Measurements from ENCODE around the gene TOX2. TPM values are rescaled to one million over a fixed set of nuclear protein-coding genes. Genes with fewer than 3 reads are reported as not detected.

The TOX2 gene
- total and polyA plus RNA-seq, 2 of the 8 experiments (the other 6 are each of a cell fraction or from before 2014, with no cell fraction given) = 1.8 to 3.4 TPM

DNA sequence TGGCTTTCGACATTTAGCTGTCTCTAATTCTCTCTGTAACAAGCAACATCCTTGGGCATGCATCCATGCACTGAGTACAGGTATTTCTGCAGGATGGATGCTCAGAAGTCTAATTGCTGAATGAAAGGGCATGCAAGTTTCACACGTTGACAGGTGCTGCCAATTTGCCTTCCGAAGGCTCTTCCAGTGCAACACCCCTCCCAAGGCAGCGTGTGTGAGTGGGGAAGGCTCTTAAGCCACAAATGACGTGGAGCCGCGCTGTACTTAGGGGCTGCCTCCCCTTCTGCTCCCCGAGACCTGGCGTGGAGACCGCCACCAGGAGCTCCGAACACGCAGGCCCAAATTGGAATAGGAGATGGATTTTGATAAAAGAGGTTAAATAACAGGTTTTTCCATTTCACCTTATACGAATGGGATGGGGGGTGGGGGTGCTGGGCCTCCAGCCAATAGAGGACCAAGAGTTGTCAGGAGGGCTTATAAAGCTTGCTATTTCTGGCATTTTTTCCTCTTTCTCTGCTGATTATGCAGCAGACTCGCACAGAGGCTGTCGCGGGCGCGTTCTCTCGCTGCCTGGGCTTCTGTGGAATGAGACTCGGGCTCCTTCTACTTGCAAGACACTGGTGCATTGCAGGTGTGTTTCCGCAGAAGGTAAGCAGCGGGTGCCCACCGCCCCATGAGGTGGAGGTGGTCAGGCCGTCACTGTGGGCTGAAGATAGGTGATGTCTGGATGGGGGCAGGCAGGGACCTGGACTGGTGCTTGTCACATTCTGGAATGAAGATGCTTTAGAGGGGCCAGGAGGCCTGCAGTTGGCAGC, 30.9 kb downstream of the TOX2 start:
- Histone ChIP-seq H3K79me1 (ENCODE audit: low read depth, low read length) (no peaks in the 10 kb centered on the region), H3K4me1 (replicated peaks in 1 of 4; ENCODE audit: control insufficient read depth in 3 of 4, insufficient read depth in 4 of 4, low read length in 3 of 4) (peaks cover 0 to 3% (median 0%) of the 10 kb centered on the region in 4 experiments; a peak in 4 of 7 replicates), H2BK12ac (ENCODE audit: low read depth, low read length) (no peak overlapping the region), H3K56ac (replicated peaks; ENCODE audit: insufficient read length, low read depth, low read length) (no peak overlapping the region), H2BK15ac (ENCODE audit: low read length) (no peak overlapping the region), H3K4ac (replicated peaks; ENCODE audit: insufficient read length, low read depth, low read length) (no peak overlapping the region), H2BK20ac (ENCODE audit: low read length) (no peak overlapping the region), H3K27me3 (replicated peaks in 1 of 4; ENCODE audit: control insufficient read depth in 3 of 4, extremely low read depth in 1 of 4, insufficient read depth in 3 of 4, low read length in 3 of 4) (no peaks in the 10 kb centered on the region; a peak in 1 of 7 replicates), H3K23me2 (ENCODE audit: low read depth, low read length) (no peaks in the 10 kb centered on the region), H3K18ac (ENCODE audit: extremely low read depth, low read length) (no peak overlapping the region), H3K9me3 (ENCODE audit: insufficient read depth in 2 of 2, low read depth in 1 of 2, low read length in 1 of 2) (no peaks in the 10 kb centered on the region), H2AFZ (ENCODE audit: low read length) (no peak overlapping the region), H3K79me2 (ENCODE audit: control insufficient read depth in 1 of 2, insufficient read depth in 2 of 2, low read length in 2 of 2) (no peaks in the 10 kb centered on the region), H3K4me2 (ENCODE audit: insufficient read depth in 1 of 2, low read depth in 2 of 2, low read length in 2 of 2) (no peak overlapping the region), H4K8ac (ENCODE audit: extremely low read depth, insufficient read depth, low read length) (no peak overlapping the region), H3K36me3 (ENCODE audit: control insufficient read depth in 2 of 4, insufficient read depth in 4 of 4, low read length in 3 of 4) (no peaks in the 10 kb centered on the region), H4K5ac (ENCODE audit: insufficient read length, low read depth, low read length) (no peak overlapping the region), H3K4me3 (ENCODE audit: extremely low read depth in 1 of 4, insufficient read depth in 2 of 4, low read depth in 3 of 4, low read length in 4 of 4) (no peak overlapping the region), H3K14ac (ENCODE audit: insufficient read length) (no peak overlapping the region), H2BK120ac (replicated peaks; ENCODE audit: low read depth, low read length) (no peak overlapping the region), H3K23ac (ENCODE audit: insufficient read length) (no peak overlapping the region), H4K91ac (replicated peaks; ENCODE audit: insufficient read length, low read length) (no peak overlapping the region), H2AK5ac (ENCODE audit: low read depth, low read length) (no peak overlapping the region), H3K9ac (replicated peaks in 1 of 4; ENCODE audit: extremely low read depth in 1 of 4, low read depth in 3 of 4, low read length in 3 of 4) (no peak overlapping the region), H2BK5ac (ENCODE audit: low read depth, low read length) (no peak overlapping the region), H4K20me1 (replicated peaks in 1 of 2; ENCODE audit: control insufficient read depth in 1 of 2, insufficient read depth in 2 of 2, low read length in 2 of 2) (no peaks in the 10 kb centered on the region), H3K27ac (ENCODE audit: low read depth, low read length) (no peak overlapping the region)
- no peak for DNase-seq (ENCODE audit: low read depth in 1 of 2, low spot score in 2 of 2)
- POLR2A ChIA-PET (ENCODE audit: partially characterized antibody) = no interaction called here
- CTCF ChIA-PET (ENCODE audit: partially characterized antibody) = interaction anchor here (1.5 kb wide), 1 partner anchor 9 kb away, joined by 6 read pairs; no protein-coding TSS in a partner anchor
- FAIRE-seq = no peak
- 89% methylated on average over 24 of the region's 24 CpGs; no CpG with 5 or more reads in 1 of the 2 experiments for WGBS, 2 experiments (ENCODE audit: extremely low coverage in 1 of 2, insufficient coverage in 1 of 2, insufficient read length in 1 of 2, insufficient replicate concordance in 2 of 2, low coverage in 1 of 2, low lambda C conversion rate in 2 of 2, missing lambda C conversion rate in 1 of 2)
- TF ChIP-seq SP2 (IDR thresholded peaks at IDR 0.05; ENCODE audit: low read length) (no peak), BACH1 (IDR thresholded peaks at IDR 0.05; ENCODE audit: low read length) (no peak), EZH2 (IDR thresholded peaks at IDR 0.05; ENCODE audit: low read depth, low read length, severe bottlenecking) (no peak), EGR1 (IDR thresholded peaks at IDR 0.05; ENCODE audit: borderline replicate concordance, low read depth, low read length) (no peak), NRF1 (IDR thresholded peaks at IDR 0.05; ENCODE audit: low read depth, low read length) (no peak), RBBP5 (IDR thresholded peaks at IDR 0.05; ENCODE audit: borderline replicate concordance, low read depth, low read length) (no peak), CHD2 (IDR thresholded peaks at IDR 0.05; ENCODE audit: low read length) (no peak), EP300 (IDR thresholded peaks at IDR 0.05; ENCODE audit: borderline replicate concordance in 1 of 2, low read depth in 2 of 2, low read length in 2 of 2) (no peak)
- TF ChIP-seq, protein P1, sequence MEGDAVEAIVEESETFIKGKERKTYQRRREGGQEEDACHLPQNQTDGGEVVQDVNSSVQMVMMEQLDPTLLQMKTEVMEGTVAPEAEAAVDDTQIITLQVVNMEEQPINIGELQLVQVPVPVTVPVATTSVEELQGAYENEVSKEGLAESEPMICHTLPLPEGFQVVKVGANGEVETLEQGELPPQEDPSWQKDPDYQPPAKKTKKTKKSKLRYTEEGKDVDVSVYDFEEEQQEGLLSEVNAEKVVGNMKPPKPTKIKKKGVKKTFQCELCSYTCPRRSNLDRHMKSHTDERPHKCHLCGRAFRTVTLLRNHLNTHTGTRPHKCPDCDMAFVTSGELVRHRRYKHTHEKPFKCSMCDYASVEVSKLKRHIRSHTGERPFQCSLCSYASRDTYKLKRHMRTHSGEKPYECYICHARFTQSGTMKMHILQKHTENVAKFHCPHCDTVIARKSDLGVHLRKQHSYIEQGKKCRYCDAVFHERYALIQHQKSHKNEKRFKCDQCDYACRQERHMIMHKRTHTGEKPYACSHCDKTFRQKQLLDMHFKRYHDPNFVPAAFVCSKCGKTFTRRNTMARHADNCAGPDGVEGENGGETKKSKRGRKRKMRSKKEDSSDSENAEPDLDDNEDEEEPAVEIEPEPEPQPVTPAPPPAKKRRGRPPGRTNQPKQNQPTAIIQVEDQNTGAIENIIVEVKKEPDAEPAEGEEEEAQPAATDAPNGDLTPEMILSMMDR (IDR thresholded peaks at IDR 0.05; ENCODE audit: control extremely low read depth in 1 of 3, insufficient read depth in 1 of 3, low read depth in 1 of 3, low read length in 3 of 3) = no peak

Data from H1 (cell line).